ENCODE measurements around the gene EPSTI1.
A peak's percentile ranks its signal among the peaks of the same experiment; 100 is the strongest.

EPSTI1 gene

GRCh38 chr13:42997381-42997780 is 5.3 kb upstream of the EPSTI1 start:
- ATAC-seq, result peak; percentile 80

GRCh38 chr13:42996584-42996983 is 4.5 kb upstream of the EPSTI1 start:
- peak; percentile 89 for ATAC-seq

More at GRCh38 chr13:42997381-42997780, 5.3 kb upstream of the EPSTI1 start:
- no peak for TF ChIP-seq PATZ1 (CRISPR knock-in tag; IDR thresholded peaks at IDR 0.05; ENCODE audit: borderline replicate concordance)
- no peak for TF ChIP-seq PPARA (CRISPR knock-in tag; IDR thresholded peaks at IDR 0.05; ENCODE audit: borderline replicate concordance)
- TF ChIP-seq ZFP3 (CRISPR knock-in tag; IDR thresholded peaks at IDR 0.05), result no peak
- TF ChIP-seq BACH2 (CRISPR knock-in tag; IDR thresholded peaks at IDR 0.05; ENCODE audit: borderline replicate concordance), result no peak
- no peak for TF ChIP-seq CREB5 (CRISPR knock-in tag; IDR thresholded peaks at IDR 0.05; ENCODE audit: low read depth)

GRCh38 chr13:42994878-42995277 is 2.8 kb upstream of the EPSTI1 start:
- no peak for ATAC-seq

More at GRCh38 chr13:42996584-42996983, 4.5 kb upstream of the EPSTI1 start:
- no peak for TF ChIP-seq ESRRG (CRISPR knock-in tag; IDR thresholded peaks at IDR 0.05)
- TF ChIP-seq ISL1 (CRISPR knock-in tag; IDR thresholded peaks at IDR 0.05), result peak; percentile 51

More at GRCh38 chr13:42994878-42995277, 2.8 kb upstream of the EPSTI1 start:
- TF ChIP-seq PATZ1 (CRISPR knock-in tag; IDR thresholded peaks at IDR 0.05; ENCODE audit: borderline replicate concordance) (no peak), ISL1 (CRISPR knock-in tag; IDR thresholded peaks at IDR 0.05) (no peak), ZC3H10 (CRISPR knock-in tag; IDR thresholded peaks at IDR 0.05) (no peak), OSR1 (CRISPR knock-in tag; IDR thresholded peaks at IDR 0.05) (no peak), TOX (CRISPR knock-in tag; IDR thresholded peaks at IDR 0.05; ENCODE audit: borderline replicate concordance) (no peak), POU6F1 (CRISPR knock-in tag; IDR thresholded peaks at IDR 0.05; ENCODE audit: borderline replicate concordance, low read depth) (no peak), RARB (CRISPR knock-in tag; IDR thresholded peaks at IDR 0.05) (no peak), ARNTL (CRISPR knock-in tag; IDR thresholded peaks at IDR 0.05; ENCODE audit: borderline replicate concordance, low read depth) (no peak), ZNF70 (CRISPR knock-in tag; IDR thresholded peaks at IDR 0.05) (no peak), SNAI2 (CRISPR knock-in tag; IDR thresholded peaks at IDR 0.05) (no peak), GLIS3 (CRISPR knock-in tag; IDR thresholded peaks at IDR 0.05) (no peak), CSRNP3 (CRISPR knock-in tag; IDR thresholded peaks at IDR 0.05) (no peak), PPARA (CRISPR knock-in tag; IDR thresholded peaks at IDR 0.05; ENCODE audit: borderline replicate concordance) (no peak), TSHZ2 (CRISPR knock-in tag; IDR thresholded peaks at IDR 0.05) (no peak), TCF4 (CRISPR knock-in tag; IDR thresholded peaks at IDR 0.05; ENCODE audit: borderline replicate concordance) (no peak), BACH2 (CRISPR knock-in tag; IDR thresholded peaks at IDR 0.05; ENCODE audit: borderline replicate concordance) (no peak), ESRRG (CRISPR knock-in tag; IDR thresholded peaks at IDR 0.05) (no peak), ZNF565 (CRISPR knock-in tag; conservative IDR thresholded peaks at IDR 0.05; ENCODE audit: low read depth) (no peak), ZFP30 (CRISPR knock-in tag; IDR thresholded peaks at IDR 0.05) (no peak), CREB5 (CRISPR knock-in tag; IDR thresholded peaks at IDR 0.05; ENCODE audit: low read depth) (no peak)

Measured in SK-N-SH treated with all-trans-retinoic acid at 6 μM for 48 hours (cell line).